HG03159 (cell line): ENCODE results near the gene COL12A1.

Source experiments
- ATAC-seq: cut with Tn5 transposase; IDR thresholded peaks from one replicate; pipeline ENCODE4 v1.9.1; 2021; ENCODE audit warnings: mild to moderate bottlenecking, moderate library complexity; ENCODE audit not compliant: unreplicated experiment

Gene COL12A1

DNA sequence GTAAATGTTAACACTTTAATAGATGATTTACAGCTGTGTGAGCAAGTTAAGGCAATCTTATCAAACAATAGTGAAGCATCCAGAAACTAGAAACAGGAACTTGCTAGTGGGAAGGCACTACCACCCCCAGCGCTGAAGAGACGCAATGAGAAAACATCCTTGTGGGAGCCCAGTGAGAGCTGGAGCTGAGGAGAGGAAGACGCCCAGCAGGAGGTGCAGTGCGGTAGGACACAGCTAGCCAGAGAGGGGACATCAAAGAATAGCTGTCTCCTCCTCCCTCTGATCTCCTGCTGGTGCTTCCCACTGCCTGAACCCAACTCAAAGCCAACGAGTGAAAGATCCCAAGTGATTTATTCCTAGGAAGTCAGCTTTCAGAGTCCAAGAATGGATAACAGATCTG, 140.3 kb downstream of the COL12A1 start:
- no peak for ATAC-seq

DNA sequence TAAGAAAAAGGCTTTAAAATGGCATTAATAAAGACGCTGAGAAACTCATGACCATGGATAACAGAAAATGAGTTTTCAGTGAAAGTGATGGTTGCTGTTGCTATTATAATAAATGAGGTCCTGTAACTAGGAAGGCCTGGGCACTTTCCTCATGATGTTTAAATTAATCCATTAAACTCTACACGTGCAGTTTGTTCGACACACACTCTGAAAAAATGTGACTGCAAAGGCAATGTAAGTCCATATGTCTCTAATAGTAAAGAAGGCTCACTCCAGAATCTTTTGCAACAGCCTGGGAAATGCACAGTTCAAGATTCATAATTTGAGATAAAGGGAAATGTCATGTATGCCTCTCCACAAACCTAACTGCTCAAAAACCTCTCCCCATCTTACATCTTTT, 153.4 kb downstream of the COL12A1 start:
- ATAC-seq: no peak

DNA sequence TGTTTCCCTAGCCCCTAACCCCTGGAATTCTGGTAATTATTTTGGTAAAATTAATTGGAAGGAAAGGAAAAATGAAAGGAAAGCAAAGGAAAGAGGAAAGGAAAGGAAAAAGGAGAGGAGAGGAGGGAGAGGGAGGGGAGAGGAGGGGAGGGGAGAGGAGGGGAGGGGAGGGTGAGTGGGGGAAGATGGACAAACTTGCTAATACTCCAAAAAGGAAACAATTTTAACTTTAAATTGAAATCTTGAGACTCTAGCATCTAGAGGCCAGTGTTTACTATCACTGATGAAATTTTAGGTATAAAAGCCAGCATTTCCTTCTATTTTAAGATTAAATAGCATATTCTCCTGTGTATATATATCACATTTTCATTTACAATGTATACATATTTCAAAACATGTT, 156.5 kb downstream of the COL12A1 start:
- ATAC-seq: no peak

DNA sequence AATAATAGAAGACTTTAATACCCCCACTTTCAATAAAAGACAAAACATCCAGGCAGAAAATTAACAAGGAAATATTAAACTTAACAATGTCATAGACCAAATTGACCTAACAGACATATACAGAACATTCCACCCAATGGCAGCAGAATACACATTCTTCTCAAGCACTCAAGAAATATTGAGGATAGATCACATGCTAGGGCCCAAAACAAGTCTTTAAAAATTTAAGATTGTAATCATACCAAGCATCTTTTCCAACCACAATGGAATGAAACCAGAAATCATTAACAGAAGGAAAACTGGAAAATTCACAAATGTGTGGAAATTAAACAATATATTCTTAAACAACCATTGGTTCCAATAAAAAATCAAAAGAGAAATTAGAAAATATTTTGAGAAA, 161.0 kb downstream of the COL12A1 start:
- ATAC-seq: no peak

DNA sequence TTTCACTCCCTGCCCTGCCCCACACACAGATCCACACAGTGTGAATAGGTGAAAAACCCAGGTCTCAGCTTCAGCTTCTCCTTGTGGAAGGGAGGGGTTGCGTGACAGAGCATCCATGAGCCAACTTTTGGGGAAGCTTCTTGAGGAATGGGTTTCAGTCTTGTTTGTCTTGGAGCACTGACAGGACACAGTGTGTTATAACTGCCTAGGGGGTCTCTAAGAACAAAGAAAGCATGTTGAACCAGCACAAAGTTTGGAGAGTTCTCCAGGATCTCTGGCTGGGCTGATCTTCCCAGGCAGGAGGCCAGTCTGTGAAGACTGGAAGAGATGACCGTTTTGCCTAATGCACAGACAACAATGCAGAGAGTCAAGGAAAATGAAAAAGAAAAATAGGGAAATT, 164.5 kb downstream of the COL12A1 start:
- ATAC-seq: no peak
